Mesenchymal stem cell (in vitro differentiated cells and primary cell): ENCODE results near the gene PSMB2.

Experiments used
- DNase-seq: peaks from one replicate; pipeline ENCODE4 v3.0.0-alpha.2; 2013
- H2AFZ ChIP-seq: one replicate; pipeline ENCODE4 v1.6.1; 2013; ENCODE audit warnings: low read depth, mild to moderate bottlenecking, control low read depth, inconsistent platforms, low read length, moderate library complexity
- H2AK5ac ChIP-seq: 2 replicates; pipeline ENCODE4 v1.6.1; 2013; ENCODE audit warnings: low read length, moderate library complexity, mild to moderate bottlenecking, inconsistent platforms; ENCODE audit not compliant: severe bottlenecking
- H2BK120ac ChIP-seq: one replicate; pipeline ENCODE4 v1.6.1; 2013; ENCODE audit warnings: low read depth, mild to moderate bottlenecking, inconsistent platforms, low read length, moderate library complexity
- H2BK12ac ChIP-seq, 2 experiments: one replicate each; pipeline ENCODE4 v1.6.1; 2013; ENCODE audit warnings: inconsistent platforms in 2 of 2, low read length in 2 of 2, mild to moderate bottlenecking in 2 of 2, moderate library complexity in 2 of 2, control low read depth in 1 of 2
- H2BK15ac ChIP-seq: one replicate; pipeline ENCODE4 v1.6.1; 2013; ENCODE audit warnings: mild to moderate bottlenecking, low read depth, inconsistent platforms; ENCODE audit not compliant: poor library complexity, severe bottlenecking
- H2BK5ac ChIP-seq: 2 replicates; pipeline ENCODE4 v1.6.1; 2013; ENCODE audit warnings: low read depth, mild to moderate bottlenecking, low read length, control low read depth, inconsistent platforms; ENCODE audit not compliant: poor library complexity, severe bottlenecking
- H3K14ac ChIP-seq, 2 experiments: one replicate each; pipeline ENCODE4 v1.6.1; 2013; ENCODE audit warnings: inconsistent platforms in 2 of 2, low read length in 2 of 2, control low read depth in 1 of 2, mild to moderate bottlenecking in 1 of 2, moderate library complexity in 1 of 2
- H3K18ac ChIP-seq, 2 experiments: one replicate each; pipeline ENCODE4 v1.6.1; 2013; ENCODE audit warnings: inconsistent platforms in 2 of 2, low read length in 2 of 2, control low read depth in 1 of 2, low read depth in 1 of 2, mild to moderate bottlenecking in 1 of 2
- H3K23ac ChIP-seq, 2 experiments: one replicate each; pipeline ENCODE4 v1.6.1; 2013; ENCODE audit warnings: inconsistent platforms in 2 of 2, low read length in 2 of 2, mild to moderate bottlenecking in 2 of 2, moderate library complexity in 2 of 2, control low read depth in 1 of 2
- H3K27ac ChIP-seq: 2 replicates; pipeline ENCODE4 v1.5.1; 2013; ENCODE audit warnings: mild to moderate bottlenecking, moderate library complexity, low read length, control low read depth, inconsistent platforms; ENCODE audit not compliant: poor library complexity, severe bottlenecking
- H3K27me3 ChIP-seq, 2 experiments: 2 replicates each; pipeline versions ENCODE4 v1.6.1 to v1.7.0; 2013; ENCODE audit warnings: low read length in 2 of 2, mild to moderate bottlenecking in 2 of 2, moderate library complexity in 2 of 2, control low read depth in 1 of 2, inconsistent platforms in 1 of 2; ENCODE audit not compliant: control insufficient read depth in 1 of 2, insufficient read depth in 1 of 2
- H3K36me3 ChIP-seq, 2 experiments: 2 replicates each; pipeline versions ENCODE4 v1.6.1 to v1.7.0; 2013; ENCODE audit warnings: low read length in 2 of 2, control low read depth in 1 of 2, inconsistent platforms in 1 of 2, low read depth in 1 of 2, mild to moderate bottlenecking in 1 of 2; ENCODE audit not compliant: insufficient read depth in 2 of 2, control insufficient read depth in 1 of 2
- H3K4ac ChIP-seq, 2 experiments: one replicate each; pipeline ENCODE4 v1.6.1; 2013; ENCODE audit warnings: inconsistent platforms in 2 of 2, low read length in 2 of 2, mild to moderate bottlenecking in 2 of 2, moderate library complexity in 2 of 2, control low read depth in 1 of 2, low read depth in 1 of 2
- H3K4me1 ChIP-seq: 2 replicates; pipeline ENCODE4 v1.6.1; 2013; ENCODE audit warnings: low read depth, low read length, control low read depth; ENCODE audit not compliant: control insufficient read depth, insufficient read depth
- H3K4me2 ChIP-seq: 2 replicates; pipeline ENCODE4 v1.6.1; 2013; ENCODE audit warnings: low read length, mild to moderate bottlenecking, inconsistent platforms; ENCODE audit not compliant: poor library complexity, severe bottlenecking
- H3K4me3 ChIP-seq, 2 experiments: 2 replicates each; pipeline versions ENCODE4 v1.5.1 to v1.7.0; 2013; ENCODE audit warnings: low read length in 2 of 2, mild to moderate bottlenecking in 2 of 2, control low read depth in 1 of 2, low read depth in 1 of 2; ENCODE audit not compliant: insufficient read depth in 1 of 2
- H3K79me1 ChIP-seq: replicated peaks from 2 replicates; pipeline ENCODE4 v1.6.1; 2013; ENCODE audit warnings: mild to moderate bottlenecking, control low read depth, low read length, inconsistent platforms; ENCODE audit not compliant: poor library complexity, severe bottlenecking
- H3K9ac ChIP-seq: 2 replicates; pipeline ENCODE4 v1.7.0; 2013; ENCODE audit warnings: mild to moderate bottlenecking, low read length, moderate library complexity
- H3K9me3 ChIP-seq: 2 replicates; pipeline ENCODE4 v1.7.0; 2013; ENCODE audit warnings: mild to moderate bottlenecking, low read length; ENCODE audit not compliant: control insufficient read depth
- H4K8ac ChIP-seq: one replicate; pipeline ENCODE4 v1.6.1; 2013; ENCODE audit warnings: inconsistent platforms, mild to moderate bottlenecking, low read length, moderate library complexity
- H4K91ac ChIP-seq: one replicate; pipeline ENCODE4 v1.6.1; 2013; ENCODE audit warnings: mild to moderate bottlenecking, low read length, inconsistent platforms
- WGBS: methylation state at CpG from one replicate; pipeline ENCODE4 v1.1.7; 2013; ENCODE audit warnings: mixed read lengths; 5-methylcytosine and 5-hydroxymethylcytosine counted together

The PSMB2 gene

DNA sequence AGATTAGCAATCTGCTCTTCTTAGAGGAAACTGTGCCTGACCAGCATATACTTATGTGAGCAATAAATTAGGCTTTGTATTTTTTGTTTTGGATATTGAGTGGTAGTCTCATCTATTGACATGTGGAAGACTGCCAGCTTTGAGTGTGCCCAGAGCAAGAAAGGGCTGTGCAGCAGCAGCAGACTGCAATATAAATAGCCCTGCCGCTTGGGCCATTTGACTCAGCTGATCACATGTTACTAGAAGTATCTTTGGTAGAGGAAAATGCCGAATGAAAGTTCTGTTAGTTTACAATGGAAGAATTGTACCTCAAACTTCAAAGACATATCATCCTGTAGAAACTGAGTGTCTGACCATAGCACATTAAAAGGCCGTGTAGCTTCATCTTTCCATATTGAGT, 9.1 kb upstream of the PSMB2 start:
- WGBS, result 70% methylated on average over 2 of the region's 3 CpGs
- Histone ChIP-seq H3K4me1 (no peaks in the 10 kb centered on the region), H3K36me3 (no peaks in the 10 kb centered on the region), H3K9ac (no peak overlapping the region), H3K14ac (no peak overlapping the region), H2AK5ac (no peak overlapping the region), H2BK120ac (no peak overlapping the region), H3K4me3 (no peak overlapping the region), H3K79me1 (no peaks in the 10 kb centered on the region), H3K4me2 (no peak overlapping the region), H2BK5ac (no peak overlapping the region), H2AFZ (no peak overlapping the region), H3K23ac (no peak overlapping the region), H4K8ac (no peak overlapping the region), H3K27me3 (peaks cover 14 to 53% of the 10 kb centered on the region in 2 experiments), H3K9me3 (no peaks in the 10 kb centered on the region), H3K27ac (no peak overlapping the region), H2BK12ac (no peak overlapping the region), H3K4ac (no peak overlapping the region), H3K18ac (no peak overlapping the region), H4K91ac (no peak overlapping the region), H2BK15ac (no peak overlapping the region)
- no peak for DNase-seq

DNA sequence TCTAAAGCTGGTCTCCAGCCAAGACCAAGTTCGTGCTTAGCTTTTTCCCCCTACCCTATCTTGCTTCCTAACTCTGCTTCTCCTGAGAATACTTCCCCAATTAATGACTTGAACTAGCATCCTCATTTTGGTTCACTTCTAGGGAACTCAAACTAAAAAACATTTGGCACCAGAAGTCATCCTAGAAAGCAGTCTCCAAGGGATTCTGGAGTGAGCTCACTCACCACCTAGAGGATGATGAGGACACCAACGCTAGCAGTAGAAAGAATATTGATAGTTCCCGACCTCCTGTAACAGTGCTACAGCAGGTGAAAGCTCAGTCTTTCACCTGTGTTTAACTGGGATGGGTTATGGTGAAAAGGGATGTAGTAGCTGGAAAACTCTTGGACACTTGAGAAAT, 4.7 kb upstream of the PSMB2 start:
- no peaks in the 10 kb centered on the region for H3K4me1 ChIP-seq
- H3K18ac ChIP-seq, result no peak overlapping the region
- H4K8ac ChIP-seq, result no peak overlapping the region
- no peaks in the 10 kb centered on the region for H3K79me1 ChIP-seq
- no peak overlapping the region for H2BK12ac ChIP-seq
- H3K14ac ChIP-seq, result no peak overlapping the region
- no peak overlapping the region for H3K4me2 ChIP-seq
- H4K91ac ChIP-seq, result no peak overlapping the region
- no peak overlapping the region for H3K27ac ChIP-seq
- H2BK5ac ChIP-seq, result no peak overlapping the region
- no peak overlapping the region for H3K4ac ChIP-seq
- no peak overlapping the region for H3K23ac ChIP-seq
- no peak overlapping the region for H2AFZ ChIP-seq
- no peak overlapping the region for H3K4me3 ChIP-seq
- DNase-seq, result no peak
- peaks cover 21 to 30% of the 10 kb centered on the region in 2 experiments for H3K27me3 ChIP-seq
- 22% methylated on average over 3 of the region's 3 CpGs for WGBS
- no peaks in the 10 kb centered on the region for H3K9me3 ChIP-seq
- H2BK15ac ChIP-seq, result no peak overlapping the region
- H3K36me3 ChIP-seq, result no peaks in the 10 kb centered on the region
- H3K9ac ChIP-seq, result no peak overlapping the region
- H2AK5ac ChIP-seq, result no peak overlapping the region
- H2BK120ac ChIP-seq, result no peak overlapping the region

DNA sequence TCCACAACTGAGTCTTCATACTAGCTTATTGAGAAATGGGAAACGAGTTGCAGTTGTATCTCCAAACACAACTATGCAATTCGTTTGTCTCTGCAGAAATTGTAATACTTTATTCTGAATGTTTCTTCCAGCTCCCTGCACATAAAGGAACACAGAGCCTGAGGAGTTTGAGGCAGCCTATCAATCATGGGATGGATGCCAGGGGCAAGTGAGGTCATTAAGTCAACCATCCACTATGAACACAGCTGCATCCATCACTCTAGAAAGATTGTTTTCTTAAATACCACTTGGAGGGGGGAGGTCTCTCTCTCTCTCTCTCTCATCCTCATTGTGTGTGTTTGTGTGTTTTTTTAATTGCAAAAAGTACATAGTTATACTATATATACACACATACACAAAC, 2.9 kb upstream of the PSMB2 start:
- Histone ChIP-seq H3K4me2 (no peak overlapping the region), H3K79me1 (no peaks in the 10 kb centered on the region), H2BK120ac (no peak overlapping the region), H3K4ac (no peak overlapping the region), H3K36me3 (no peaks in the 10 kb centered on the region), H3K4me1 (no peaks in the 10 kb centered on the region), H4K91ac (no peak overlapping the region), H3K18ac (no peak overlapping the region), H3K9me3 (no peaks in the 10 kb centered on the region), H3K27ac (no peak overlapping the region), H4K8ac (no peak overlapping the region), H2AK5ac (no peak overlapping the region), H2AFZ (no peak overlapping the region), H2BK12ac (no peak overlapping the region), H3K27me3 (peaks cover 20 to 21% of the 10 kb centered on the region in 2 experiments), H3K9ac (no peak overlapping the region), H3K14ac (no peak overlapping the region), H2BK15ac (no peak overlapping the region), H3K4me3 (no peak overlapping the region), H2BK5ac (no peak overlapping the region), H3K23ac (no peak overlapping the region)
- no peak for DNase-seq
- WGBS, result 44% methylated on average over 2 of the region's 2 CpGs

- Histone ChIP-seq H2BK15ac (peak overlapping the region; percentile 12), H2AFZ (no peak overlapping the region), H3K79me1 (no peaks in the 10 kb centered on the region), H3K27ac (no peak overlapping the region), H2BK12ac (no peak overlapping the region), H3K14ac (no peak overlapping the region), H3K23ac (no peak overlapping the region), H3K4me2 (peak overlapping the region; percentile 17), H4K8ac (no peak overlapping the region), H3K27me3 (peaks cover 20 to 21% of the 10 kb centered on the region in 2 experiments), H3K4me3 (peak overlapping the region in 1 of 2 experiments; percentile 97), H3K4me1 (no peaks in the 10 kb centered on the region), H3K36me3 (no peaks in the 10 kb centered on the region), H3K4ac (no peak overlapping the region), H4K91ac (no peak overlapping the region), H3K18ac (no peak overlapping the region), H2BK120ac (no peak overlapping the region), H2BK5ac (no peak overlapping the region), H3K9ac (peak overlapping the region; percentile 96), H3K9me3 (no peaks in the 10 kb centered on the region), H2AK5ac (no peak overlapping the region)
- WGBS, result 85% methylated on average over 13 of the region's 14 CpGs
- no peak for DNase-seq
Measured at GRCh38 chr1:35642471-35642955, 1.2 kb upstream of the PSMB2 start.
